Aorta (tissue), 5 donors: ENCODE data around the gene HIPK1. TPM values are rescaled to one million over a fixed set of nuclear protein-coding genes. Genes with fewer than 3 reads are reported as not detected.

Experiments
- ATAC-seq: fragments of 200-7000 bp; cut with Tn5 transposase; one replicate; pipeline ENCODE4 v1.9.1; 2022; ENCODE audit warnings: moderate library complexity; ENCODE audit not compliant: low FRiP score
- DNase-seq, 2 donors: peaks; one replicate each; pipeline ENCODE4 v3.0.0-alpha.2; 2020
- H3K27ac ChIP-seq, 2 donors: one replicate each; pipeline ENCODE4 v1.5.1; 2013; ENCODE audit warnings: low read length in 2 of 2, mild to moderate bottlenecking in 2 of 2, moderate library complexity in 2 of 2, control low read depth in 1 of 2, inconsistent platforms in 1 of 2, low read depth in 1 of 2
- H3K27me3 ChIP-seq, 2 donors: one replicate each; pipeline ENCODE4 v1.6.1; 2013; ENCODE audit warnings: control low read depth in 1 of 2, low read length in 1 of 2, mild to moderate bottlenecking in 1 of 2, moderate library complexity in 1 of 2; ENCODE audit not compliant: insufficient read depth in 2 of 2, control insufficient read depth in 1 of 2
- H3K36me3 ChIP-seq, 2 donors: one replicate each; pipeline ENCODE4 v1.6.1; 2013; ENCODE audit warnings: control low read depth in 1 of 2, low read length in 1 of 2, mild to moderate bottlenecking in 1 of 2; ENCODE audit not compliant: insufficient read depth in 2 of 2, control insufficient read depth in 1 of 2
- H3K4me1 ChIP-seq, 2 donors: one replicate each; pipeline ENCODE4 v1.6.1; 2013; ENCODE audit warnings: low read length in 2 of 2, control low read depth in 1 of 2, mild to moderate bottlenecking in 1 of 2, moderate library complexity in 1 of 2; ENCODE audit not compliant: insufficient read depth in 2 of 2, control insufficient read depth in 1 of 2
- H3K4me3 ChIP-seq, 2 donors: one replicate each; pipeline ENCODE4 v1.5.1; 2013; ENCODE audit warnings: low read length in 2 of 2, control low read depth in 1 of 2, mild to moderate bottlenecking in 1 of 2
- H3K9me3 ChIP-seq: one replicate; pipeline ENCODE4 v1.6.1; 2013; ENCODE audit warnings: mild to moderate bottlenecking, low read length; ENCODE audit not compliant: control insufficient read depth
- WGBS, 2 donors: extraction: QIAGEN DNeasy Blood & Tissue Kit; methylation state at CpG; one replicate each; pipeline ENCODE4 v1.1.7; 2013; 5-methylcytosine and 5-hydroxymethylcytosine counted together
- intact Hi-C, 2 donors: fragments of 100-400 bp; cut with DNase I; formaldehyde crosslinking; loops; one replicate each; pipeline versions ENCODE4 v1.14.2 to v1.15.0; 2022
- polyA plus RNA-seq, 2 donors: library from polyadenylated mRNA; stranded (reverse); fragments of 200-250 nt; gene quantifications; one replicate each; pipeline ENCODE4 v1.2.3, GENCODE V29; 2013
- total RNA-seq, 2 donors: library from RNA; stranded (reverse); fragmentation: NEBNext Ultra II Directional; extraction: Animal tissue kit (Norgen Biotek cat#: 25700); gene quantifications; one replicate each; pipeline ENCODE4 v1.2.1, GENCODE V29; 2021
- donor health status: healthy with polysubstance abuse.
- donor health status: Bipolar disorder and iron deficiency.
- donor health status: DM: no; HTN: no; CAD: no.
- donor health status: DM: no; HTN: no; CAD: no.
- donor health status: DM: yes; HTN: yes; CAD: no.

Gene HIPK1
- total and polyA plus RNA-seq, 4 donors, result 14.9 to 75.3 (median 45.4) TPM

- Histone ChIP-seq H3K27ac (no peak overlapping the region), H3K4me3 (no peak overlapping the region), H3K36me3 (no peaks in the 10 kb centered on the region), H3K4me1 (no peaks in the 10 kb centered on the region), H3K27me3 (no peaks in the 10 kb centered on the region), H3K9me3 (no peaks in the 10 kb centered on the region)
- ATAC-seq (no peak), DNase-seq (no peak)
- intact Hi-C loops, result no loop called here
- 92 to 93% methylated on average over 3 of the region's 3 CpGs for WGBS, 2 donors
Measured at GRCh38 chr1:113893267-113893666, 35.9 kb upstream of the HIPK1 start.

GRCh38 chr1:113895098-113895497 is 34.0 kb upstream of the HIPK1 start:
- no peaks in the 10 kb centered on the region for H3K9me3 ChIP-seq
- intact Hi-C loops, result loop anchor here in 1 of 2 donors (5.0 kb wide), 1 partner anchor 58 kb away; no protein-coding TSS in a partner anchor
- 94 to 95% methylated on average over 6 of the region's 6 CpGs for WGBS, 2 donors
- ATAC-seq (no peak), DNase-seq (no peak)
- no peaks in the 10 kb centered on the region for H3K36me3 ChIP-seq
- H3K27me3 ChIP-seq, result no peaks in the 10 kb centered on the region
- H3K27ac ChIP-seq, result no peak overlapping the region
- no peaks in the 10 kb centered on the region for H3K4me1 ChIP-seq
- no peak overlapping the region for H3K4me3 ChIP-seq

- H3K4me3 ChIP-seq, result no peak overlapping the region
- no peaks in the 10 kb centered on the region for H3K9me3 ChIP-seq
- no peak for ATAC-seq
- 49 to 53% methylated on average over 8 of the region's 8 CpGs for WGBS, 2 donors
- H3K4me1 ChIP-seq, result no peaks in the 10 kb centered on the region
- H3K27ac ChIP-seq, result no peak overlapping the region
- intact Hi-C loops, result loop anchor here in 1 of 2 donors (5.0 kb wide), 1 partner anchor 59 kb away; no protein-coding TSS in a partner anchor
- no peak for DNase-seq
- no peaks in the 10 kb centered on the region for H3K27me3 ChIP-seq
- H3K36me3 ChIP-seq, result no peaks in the 10 kb centered on the region
Measured at GRCh38 chr1:113895961-113896360, 33.2 kb upstream of the HIPK1 start.

GRCh38 chr1:113898241-113898814 is 30.8 kb upstream of the HIPK1 start:
- H3K27ac ChIP-seq, result peak overlapping the region in 1 of 2 donors; percentile 58
- DNase-seq, result no peak

GRCh38 chr1:113899111-113899510 is 30.0 kb upstream of the HIPK1 start:
- no peak for DNase-seq
- Histone ChIP-seq H3K27ac (peak overlapping the region in 1 of 2 donors; percentile 32), H3K4me3 (no peak overlapping the region), H3K9me3 (no peaks in the 10 kb centered on the region), H3K36me3 (no peaks in the 10 kb centered on the region), H3K27me3 (no peaks in the 10 kb centered on the region), H3K4me1 (peaks cover 0 to 4% of the 10 kb centered on the region in 2 donors)
- ATAC-seq, result no peak
- intact Hi-C loops, result loop anchor here in 1 of 2 donors (5.0 kb wide), 1 partner anchor 62 kb away; no protein-coding TSS in a partner anchor

More at GRCh38 chr1:113898241-113898814, 30.8 kb upstream of the HIPK1 start:
- 97 to 100% methylated on average over 1 of the region's 1 CpG for WGBS, 2 donors
- no peaks in the 10 kb centered on the region for H3K27me3 ChIP-seq
- H3K4me3 ChIP-seq, result no peak overlapping the region
- intact Hi-C loops, result loop anchor here in 1 of 2 donors (5.0 kb wide), 1 partner anchor 61 kb away; no protein-coding TSS in a partner anchor
- ATAC-seq, result no peak
- H3K36me3 ChIP-seq, result no peaks in the 10 kb centered on the region
- peaks cover 0 to under 1% of the 10 kb centered on the region in 2 donors for H3K4me1 ChIP-seq
- no peaks in the 10 kb centered on the region for H3K9me3 ChIP-seq

GRCh38 chr1:113901191-113901590 is 27.9 kb upstream of the HIPK1 start:
- Histone ChIP-seq H3K9me3 (no peaks in the 10 kb centered on the region), H3K27me3 (no peaks in the 10 kb centered on the region), H3K4me1 (peaks cover 0 to 4% of the 10 kb centered on the region in 2 donors), H3K27ac (no peak overlapping the region), H3K36me3 (no peaks in the 10 kb centered on the region), H3K4me3 (no peak overlapping the region)
- ATAC-seq (no peak), DNase-seq (no peak)
- intact Hi-C loops, result loop anchor here in 1 of 2 donors (5.0 kb wide), 1 partner anchor 84 kb away; no protein-coding TSS in a partner anchor
- WGBS, 2 donors, result 74 to 90% methylated on average over 3 of the region's 3 CpGs

GRCh38 chr1:113903501-113904292 is 25.4 kb upstream of the HIPK1 start:
- Histone ChIP-seq H3K27ac (peak overlapping the region; percentile 1 to 97), H3K4me3 (peak overlapping the region; percentile 44 to 76), H3K9me3 (no peaks in the 10 kb centered on the region), H3K27me3 (no peaks in the 10 kb centered on the region), H3K4me1 (peaks cover 0 to 4% of the 10 kb centered on the region in 2 donors), H3K36me3 (peaks cover 0 to 1% of the 10 kb centered on the region in 2 donors)
- no peak for ATAC-seq
- no peak for DNase-seq
- intact Hi-C loops, result loop anchor here in 1 of 2 donors (5.0 kb wide), 1 partner anchor 86 kb away; no protein-coding TSS in a partner anchor
- 15% methylated on average over 7 of the region's 7 CpGs for WGBS, 2 donors

- intact Hi-C loops, result loop anchor here in 1 of 2 donors (5.0 kb wide), 1 partner anchor 87 kb away; no protein-coding TSS in a partner anchor
Measured at GRCh38 chr1:113904293-113904673, 24.8 kb upstream of the HIPK1 start.

More at GRCh38 chr1:113904293-113904673, 24.8 kb upstream of the HIPK1 start:
- Histone ChIP-seq H3K4me3 (peak overlapping the region; percentile 44 to 76), H3K27ac (peak overlapping the region; percentile 45 to 97), H3K36me3 (peaks cover 0 to 2% of the 10 kb centered on the region in 2 donors), H3K27me3 (no peaks in the 10 kb centered on the region), H3K4me1 (peaks cover 0 to 4% of the 10 kb centered on the region in 2 donors), H3K9me3 (no peaks in the 10 kb centered on the region)
- 0% methylated on average over 11 of the region's 11 CpGs for WGBS, 2 donors
- ATAC-seq (peak; percentile 2), DNase-seq (no peak)
